Kidney glomerular epithelial cell (primary cell): Measurements from ENCODE around the gene DNM2.
"Not testable (repeated sequence)": the region's sequence is repeated elsewhere in the genome, so short reads cannot be mapped to it uniquely, and the experiment has no call there.

Experiments used
- DNase-seq: peaks from one replicate; lab custom pipeline; 2025; lab: John Stamatoyannopoulos, UW

Gene DNM2

GRCh38 chr19:10725415-10725814 lies 7.5 kb downstream of the DNM2 start:
- DNase-seq: no peak

DNA sequence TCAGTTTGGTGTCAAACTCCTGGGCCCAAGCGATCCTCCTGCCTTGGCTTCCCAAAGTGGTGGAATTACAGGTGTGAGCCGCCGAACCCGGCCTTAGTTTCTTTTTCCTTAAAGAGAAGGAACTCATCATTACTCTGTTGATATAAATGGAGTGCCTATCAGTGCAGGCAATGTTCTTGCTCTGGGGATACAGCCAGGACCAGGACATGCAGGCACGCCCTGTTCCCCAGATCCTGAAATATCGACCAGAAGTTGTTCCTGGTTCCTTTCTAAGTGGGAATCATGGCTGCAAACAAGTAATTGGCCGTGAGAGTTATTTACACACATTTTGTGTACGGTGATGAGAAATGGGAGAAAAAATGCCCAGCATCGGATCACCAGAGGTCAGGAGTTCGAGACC lies 8.4 kb downstream of the DNM2 start:
- no peak for DNase-seq

- DNase-seq: no peak
These were observed 9.9 kb downstream of the DNM2 start for GRCh38 chr19:10727685-10728201.

- DNase-seq: no peak
These were observed 11.5 kb downstream of the DNM2 start for GRCh38 chr19:10729411-10729810.

- DNase-seq: no peak
These were observed 13.1 kb downstream of the DNM2 start for GRCh38 chr19:10730932-10731331.

GRCh38 chr19:10735741-10736140 lies 17.9 kb downstream of the DNM2 start:
- no peak for DNase-seq

DNA sequence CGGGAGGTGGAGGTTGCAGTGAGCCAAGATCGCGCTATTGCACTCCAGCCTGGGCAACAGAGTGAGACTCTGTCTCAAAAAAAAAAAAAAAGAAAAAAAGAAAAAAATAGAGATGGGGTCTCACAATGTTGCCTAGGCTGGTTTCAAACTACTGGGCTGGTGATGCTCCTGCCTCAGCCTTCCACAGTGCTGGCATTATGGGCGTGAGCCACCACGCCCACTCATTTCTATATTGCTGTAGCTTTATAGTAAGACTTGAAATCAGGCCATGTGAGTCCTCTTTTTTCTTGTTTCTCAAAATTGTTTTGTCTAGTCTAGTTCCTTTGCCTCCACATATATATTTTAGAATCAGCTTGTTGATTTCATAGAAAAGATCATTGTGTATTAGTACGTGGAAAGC lies 18.3 kb downstream of the DNM2 start:
- no peak for DNase-seq

DNA sequence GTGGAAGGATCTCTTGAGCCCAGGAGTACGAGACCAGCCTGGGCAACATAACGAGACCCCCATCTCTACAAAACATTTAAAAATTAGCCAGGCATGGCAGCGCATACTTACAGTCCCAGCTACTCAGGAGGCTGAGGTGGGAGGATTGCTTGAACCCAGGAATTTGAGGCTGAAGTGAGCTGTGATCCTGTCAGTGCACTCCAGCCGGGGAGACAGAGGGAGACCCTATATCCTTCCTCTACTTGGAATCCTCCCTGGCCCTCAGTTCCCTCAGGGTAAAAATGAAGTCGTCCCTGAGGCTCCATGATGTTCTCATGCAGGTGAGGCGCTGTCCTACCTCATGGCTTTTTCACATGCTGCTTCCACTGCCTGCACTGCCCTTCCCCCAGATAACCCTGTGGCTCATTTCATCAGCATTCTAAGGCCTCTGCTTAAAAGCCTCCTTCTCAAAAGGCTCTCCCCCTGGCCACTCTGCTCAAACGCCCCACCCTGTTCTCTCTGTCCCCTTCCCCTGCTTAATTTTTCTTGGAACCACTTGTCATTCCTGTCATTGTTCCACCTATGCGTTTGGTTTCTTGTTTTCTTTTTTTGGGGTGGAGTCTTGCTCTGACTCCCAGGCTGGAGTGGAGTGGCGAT lies 19.2 kb downstream of the DNM2 start:
- DNase-seq: no peak

DNA sequence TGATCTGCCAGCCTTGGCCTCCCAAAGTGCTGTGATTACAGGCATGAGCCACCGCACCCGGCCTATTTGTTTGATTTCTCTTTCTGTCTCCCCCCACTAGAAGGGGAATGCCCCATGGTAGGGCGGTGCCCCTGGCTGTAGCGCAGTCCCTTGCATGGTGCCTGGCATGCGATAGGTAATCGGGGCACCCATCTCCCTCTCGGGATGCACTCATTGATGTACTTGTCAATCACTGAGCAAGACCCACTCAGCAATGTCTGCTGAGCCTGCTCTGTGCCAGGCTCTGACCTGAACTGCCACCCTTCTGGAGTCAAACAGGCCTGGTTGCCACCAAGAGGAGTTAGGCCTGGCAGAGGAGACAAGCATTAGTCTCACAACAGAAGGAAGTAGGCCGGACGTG lies 19.8 kb downstream of the DNM2 start:
- no peak for DNase-seq

DNA sequence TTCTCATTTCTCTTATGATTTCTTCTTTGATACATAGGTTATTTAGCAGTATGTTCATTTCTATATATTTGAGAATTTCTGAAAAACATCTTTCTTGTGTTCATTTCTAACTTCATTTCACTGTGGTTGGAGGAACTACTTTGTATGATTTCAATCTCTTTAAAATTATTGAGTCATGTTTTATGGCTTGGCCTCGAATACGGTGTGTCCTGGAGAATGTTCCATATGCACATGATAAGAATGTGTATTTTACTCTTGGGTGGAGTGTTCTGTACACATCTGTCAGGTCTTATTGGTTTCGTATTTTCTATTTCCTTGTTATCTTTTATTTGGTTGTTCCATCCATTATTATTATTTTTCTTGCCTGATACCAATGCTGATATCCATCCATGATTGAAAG lies 22.9 kb downstream of the DNM2 start:
- DNase-seq: no peak

DNA sequence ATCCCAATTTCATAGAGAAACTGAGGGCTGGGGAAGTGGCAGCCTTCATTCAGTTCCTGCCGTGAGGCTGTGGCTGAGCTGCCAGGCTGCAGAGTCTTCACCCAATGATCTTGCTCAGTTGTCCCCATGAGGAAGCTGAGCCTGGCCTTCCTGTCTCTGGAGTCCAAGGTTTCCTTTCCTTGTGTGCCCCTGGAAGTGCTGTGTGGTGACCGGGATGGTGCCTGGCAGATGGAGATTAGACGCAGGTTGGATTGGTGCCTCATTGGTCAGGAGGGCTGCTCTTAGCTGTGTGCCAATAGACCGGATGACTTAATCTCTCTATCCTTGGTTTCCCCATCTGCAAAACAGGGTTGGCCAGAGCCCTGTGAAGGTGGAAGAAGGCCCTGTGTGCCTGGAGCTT lies 24.6 kb downstream of the DNM2 start:
- no peak for DNase-seq

DNA sequence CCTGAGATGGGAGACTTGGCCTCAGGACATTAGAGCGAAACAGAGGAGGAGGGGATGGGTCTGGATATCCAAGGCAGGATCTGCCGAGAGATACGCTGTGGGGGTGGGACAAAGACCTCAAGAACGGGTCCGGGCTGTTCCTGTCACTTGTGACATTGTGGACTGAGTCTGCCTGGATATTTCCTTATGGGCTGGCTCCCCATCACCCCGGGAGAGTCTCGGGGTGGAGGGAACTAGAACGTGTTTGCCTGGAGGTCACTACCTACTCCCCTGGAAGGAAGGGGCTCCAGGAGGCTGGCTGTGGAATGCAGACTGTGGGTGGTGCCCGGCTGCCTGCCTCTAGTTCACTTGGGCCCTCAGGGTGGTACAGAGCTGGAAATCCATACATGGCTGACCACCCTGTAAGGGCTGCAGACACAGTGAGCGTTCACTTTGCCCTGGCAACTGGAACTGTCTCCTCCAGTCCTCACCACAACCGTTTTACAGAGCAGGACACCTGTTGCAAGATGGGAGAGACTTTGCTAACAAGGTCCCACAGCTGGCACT lies 26.4 kb downstream of the DNM2 start:
- no peak for DNase-seq

DNA sequence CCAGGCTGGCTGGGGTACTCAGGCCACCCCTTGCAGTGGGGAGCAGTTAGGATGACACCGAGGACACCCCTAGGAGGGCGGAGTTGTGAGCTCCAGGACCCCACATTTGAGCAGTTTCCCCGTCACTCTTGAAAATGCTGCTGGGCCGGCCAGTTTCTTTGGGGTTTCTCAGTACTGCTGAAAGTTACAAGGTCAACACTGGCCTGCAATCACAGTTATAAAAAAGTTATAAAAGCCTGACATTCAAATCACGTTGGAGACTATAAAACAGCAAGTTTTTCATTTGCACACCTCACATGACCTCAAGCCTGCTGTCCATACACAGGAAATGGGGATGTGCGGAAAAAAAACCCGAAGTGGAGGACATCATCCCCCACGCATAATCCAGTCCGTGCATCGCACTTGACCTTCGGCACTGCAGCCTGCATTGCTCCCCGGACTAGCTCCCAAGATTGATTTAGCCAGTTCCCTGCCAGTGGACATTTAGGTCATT lies 27.0 kb downstream of the DNM2 start:
- DNase-seq: no peak

DNA sequence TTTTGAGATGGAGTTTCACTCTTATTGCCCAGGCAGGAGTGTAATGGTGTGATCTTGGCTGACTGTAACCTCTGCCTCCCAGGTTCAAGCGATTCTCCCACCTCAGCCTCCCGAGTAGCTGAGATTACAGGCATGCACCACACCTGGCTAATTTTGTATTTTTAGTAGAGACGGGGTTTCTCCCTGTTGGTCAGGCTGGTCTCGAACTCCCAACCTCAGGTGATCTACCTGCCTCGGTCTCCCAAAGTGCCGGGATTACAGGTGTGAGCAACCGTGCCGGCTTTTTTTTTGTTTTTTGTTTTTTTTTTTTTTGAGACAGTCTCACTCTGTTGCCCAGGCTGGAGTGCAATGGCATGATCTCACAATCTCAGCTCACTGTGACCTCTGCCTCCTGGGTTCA lies 28.6 kb downstream of the DNM2 start:
- DNase-seq: not testable (repeated sequence)

GRCh38 chr19:10747271-10747670 lies 29.4 kb downstream of the DNM2 start:
- DNase-seq: no peak

DNA sequence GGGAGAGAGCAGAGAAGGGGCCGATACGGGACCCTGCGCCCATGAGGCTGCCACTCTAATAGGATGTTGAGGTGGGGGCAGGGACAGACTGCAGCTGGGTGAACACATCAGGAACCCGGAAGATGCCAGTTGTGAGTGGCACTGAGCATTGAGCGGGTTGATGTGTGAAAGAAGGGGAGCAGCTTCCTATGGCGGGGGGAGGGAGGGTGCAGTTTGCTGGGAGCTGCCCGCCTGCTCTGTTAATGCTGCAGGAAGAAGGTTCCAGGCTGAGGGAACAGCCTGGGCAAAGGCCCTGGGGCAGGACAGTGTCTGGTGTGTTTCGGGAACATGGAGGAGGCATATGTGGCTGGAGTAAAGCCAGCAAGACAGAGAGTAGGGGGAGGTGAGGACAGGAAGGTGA lies 29.8 kb downstream of the DNM2 start:
- no peak for DNase-seq

GRCh38 chr19:10748195-10748926 lies 30.5 kb downstream of the DNM2 start:
- no peak for DNase-seq

GRCh38 chr19:10748927-10749434 lies 31.1 kb downstream of the DNM2 start:
- DNase-seq: peak; percentile 59

GRCh38 chr19:10749435-10750384 lies 31.8 kb downstream of the DNM2 start:
- DNase-seq: no peak

DNA sequence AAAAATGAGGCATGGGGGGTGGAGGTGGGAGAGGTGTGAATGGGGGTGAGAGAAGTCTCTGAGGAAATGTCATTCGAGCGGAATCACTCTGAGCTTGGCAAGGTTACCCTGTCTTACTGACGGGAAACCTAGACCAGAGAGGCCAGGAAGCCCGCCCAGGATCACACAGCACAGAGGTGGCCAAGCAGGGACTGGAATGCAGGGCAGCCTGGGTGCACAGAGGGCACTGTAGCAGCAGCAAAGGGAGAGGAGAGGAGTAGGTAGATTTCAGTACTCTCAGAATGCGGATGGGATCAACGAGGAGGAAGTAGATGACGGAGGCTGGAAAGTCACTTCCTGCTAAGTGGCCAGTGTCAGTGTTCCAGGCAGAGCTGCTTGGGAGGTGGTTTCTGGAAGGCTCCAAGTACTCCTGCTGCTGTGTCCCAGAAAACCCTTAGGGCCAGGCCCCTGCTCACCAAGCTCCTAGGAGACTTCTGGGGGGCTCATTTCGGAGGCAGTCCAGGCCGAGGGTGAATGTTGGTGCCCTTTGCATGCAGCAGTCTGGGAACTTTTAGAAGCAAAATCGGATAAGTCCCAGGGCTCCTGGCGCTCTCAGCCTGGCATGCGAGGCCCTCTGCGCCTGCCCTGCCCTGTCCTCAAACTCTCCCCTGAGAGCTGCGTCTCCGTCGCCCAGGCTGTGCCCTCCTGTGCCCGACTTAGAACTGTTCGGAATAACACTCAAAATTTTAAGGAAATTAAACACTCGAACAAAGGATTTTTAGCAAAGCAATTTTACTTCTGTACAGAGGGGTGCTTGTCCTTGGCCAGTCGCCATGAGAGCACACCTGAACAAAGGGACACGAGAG lies 33.5 kb downstream of the DNM2 start:
- no peak for DNase-seq
